Stimulated activated effector memory CD8-positive, alpha-beta T cell treated with anti-CD3 and anti-CD28 coated beads, Interleukin-12 subunit alpha, Interleukin-12 subunit beta, amount 100 ng/mL, for 72 hours (primary cell): Measurements from ENCODE around the gene ZNF695.
"Not testable (repeated sequence)": the region's sequence is repeated elsewhere in the genome, so short reads cannot be mapped to it uniquely, and the experiment has no call there.

Experiments used
- ATAC-seq: fragments of 150-1000 bp; cut with Tn5 transposase; 2 replicates; pipeline ENCODE4 v1.10.0; 2021
- DNase-seq, 2 donors: peaks; one replicate each; pipeline ENCODE4 v3.0.0; 2021 to 2022; ENCODE audit warnings: low spot score in 2 of 2
- H3K27ac Mint-ChIP-seq: one replicate; pipeline ENCODE4 v1.8.0; 2022; ENCODE audit warnings: mild to moderate bottlenecking, mixed read lengths
- H3K36me3 Mint-ChIP-seq: one replicate; pipeline ENCODE4 v1.8.0; 2022; ENCODE audit warnings: mild to moderate bottlenecking, mixed read lengths
- H3K4me1 Mint-ChIP-seq: one replicate; pipeline ENCODE4 v1.8.0; 2022; ENCODE audit warnings: mixed read lengths
- H3K4me3 Mint-ChIP-seq: one replicate; pipeline ENCODE4 v1.8.0; 2022; ENCODE audit warnings: mild to moderate bottlenecking, mixed read lengths
- H3K9me3 Mint-ChIP-seq: one replicate; pipeline ENCODE4 v1.8.0; 2022; ENCODE audit warnings: mixed read lengths

Gene ZNF695

GRCh38 chr1:247007511-247008405 lies at the start of gene ZNF695:
Gene ZNF695 (minus strand): TSS chr1:247008057. CDS start chr1:247007908, 149 bp downstream.
- ATAC-seq, result peak; percentile 88
- peak within 1 kb of the TSS; percentile 76 for H3K4me3 Mint-ChIP-seq

DNA sequence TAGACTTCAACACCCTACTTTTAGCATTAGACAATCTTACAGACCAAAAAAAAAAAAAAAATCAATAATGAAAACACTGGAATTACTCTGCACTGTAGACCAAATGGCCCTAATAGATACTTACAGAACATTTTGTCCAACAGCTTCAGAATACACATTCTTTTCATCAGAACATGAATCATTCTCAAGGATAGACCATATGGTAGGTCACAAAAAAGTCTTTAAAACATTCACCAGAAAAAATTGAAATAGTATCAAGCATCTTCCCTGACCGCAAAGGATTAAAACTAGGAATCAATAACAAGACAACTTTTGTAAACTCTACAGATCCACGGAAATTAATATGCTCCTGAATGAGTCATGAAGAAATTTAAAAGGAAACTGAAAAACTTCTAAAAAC lies 48.2 kb upstream of the ZNF695 start:
- ATAC-seq, result no peak
- Mint-ChIP-seq H3K27ac (no peak overlapping the region), H3K36me3 (no peaks in the 10 kb centered on the region), H3K4me3 (no peak overlapping the region), H3K9me3 (peaks cover 38% of the 10 kb centered on the region), H3K4me1 (peaks cover 8% of the 10 kb centered on the region)
- no peak for DNase-seq

More at GRCh38 chr1:247007511-247008405, at the start of gene ZNF695:
- Mint-ChIP-seq H3K4me1 (peaks cover 6% of the 10 kb centered on the region), H3K36me3 (peaks cover 5% of the 10 kb centered on the region), H3K27ac (peak within 1 kb of the TSS; percentile 26), H3K9me3 (peaks cover 10% of the 10 kb centered on the region)
- DNase-seq, result peak; percentile 6 to 52

- no peaks in the 10 kb centered on the region for H3K36me3 Mint-ChIP-seq
- no peak overlapping the region for H3K27ac Mint-ChIP-seq
- peaks cover 40% of the 10 kb centered on the region for H3K9me3 Mint-ChIP-seq
- peaks cover 8% of the 10 kb centered on the region for H3K4me1 Mint-ChIP-seq
- DNase-seq (no peak), ATAC-seq (no peak)
- H3K4me3 Mint-ChIP-seq, result no peak overlapping the region
Observed at GRCh38 chr1:247054992-247055415, 47.1 kb upstream of the ZNF695 start.

- no peak for ATAC-seq
- Mint-ChIP-seq H3K9me3 (peaks cover 32% of the 10 kb centered on the region), H3K36me3 (no peaks in the 10 kb centered on the region)
Observed at GRCh38 chr1:247047702-247048101, 39.8 kb upstream of the ZNF695 start.

DNA sequence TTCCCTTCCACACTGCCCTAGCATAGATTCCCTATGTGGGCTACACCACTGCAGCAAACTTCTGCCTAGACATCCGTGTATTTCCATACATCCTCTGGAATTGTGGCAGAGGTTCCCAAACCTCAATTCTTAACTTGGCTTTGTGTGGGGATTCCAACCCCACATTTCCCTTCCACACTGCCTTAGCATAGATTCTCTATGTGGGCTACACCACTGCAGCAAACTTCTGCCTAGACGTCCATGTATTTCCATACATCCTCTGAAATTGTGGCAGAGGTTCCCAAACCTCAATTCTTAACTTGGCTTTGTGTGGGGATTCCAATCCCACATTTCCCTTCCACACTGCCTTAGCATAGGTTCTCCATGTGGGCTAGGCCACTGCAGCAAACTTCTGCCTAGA lies 39.4 kb upstream of the ZNF695 start:
- Mint-ChIP-seq H3K36me3 (no peaks in the 10 kb centered on the region), H3K9me3 (peaks cover 33% of the 10 kb centered on the region), H3K4me3 (no peak overlapping the region), H3K4me1 (no peaks in the 10 kb centered on the region), H3K27ac (no peak overlapping the region)
- ATAC-seq (no peak), DNase-seq (no peak)

More at GRCh38 chr1:247047702-247048101, 39.8 kb upstream of the ZNF695 start:
- H3K4me1 Mint-ChIP-seq, result no peaks in the 10 kb centered on the region
- no peak overlapping the region for H3K27ac Mint-ChIP-seq
- no peak for DNase-seq
- H3K4me3 Mint-ChIP-seq, result no peak overlapping the region

GRCh38 chr1:247043406-247043805 lies 35.5 kb upstream of the ZNF695 start:
- H3K9me3 Mint-ChIP-seq, result peaks cover 24% of the 10 kb centered on the region
- no peak for ATAC-seq
- DNase-seq, result no peak
- peaks cover 11% of the 10 kb centered on the region for H3K36me3 Mint-ChIP-seq
- H3K4me3 Mint-ChIP-seq, result no peak overlapping the region
- no peak overlapping the region for H3K27ac Mint-ChIP-seq
- H3K4me1 Mint-ChIP-seq, result no peaks in the 10 kb centered on the region

DNA sequence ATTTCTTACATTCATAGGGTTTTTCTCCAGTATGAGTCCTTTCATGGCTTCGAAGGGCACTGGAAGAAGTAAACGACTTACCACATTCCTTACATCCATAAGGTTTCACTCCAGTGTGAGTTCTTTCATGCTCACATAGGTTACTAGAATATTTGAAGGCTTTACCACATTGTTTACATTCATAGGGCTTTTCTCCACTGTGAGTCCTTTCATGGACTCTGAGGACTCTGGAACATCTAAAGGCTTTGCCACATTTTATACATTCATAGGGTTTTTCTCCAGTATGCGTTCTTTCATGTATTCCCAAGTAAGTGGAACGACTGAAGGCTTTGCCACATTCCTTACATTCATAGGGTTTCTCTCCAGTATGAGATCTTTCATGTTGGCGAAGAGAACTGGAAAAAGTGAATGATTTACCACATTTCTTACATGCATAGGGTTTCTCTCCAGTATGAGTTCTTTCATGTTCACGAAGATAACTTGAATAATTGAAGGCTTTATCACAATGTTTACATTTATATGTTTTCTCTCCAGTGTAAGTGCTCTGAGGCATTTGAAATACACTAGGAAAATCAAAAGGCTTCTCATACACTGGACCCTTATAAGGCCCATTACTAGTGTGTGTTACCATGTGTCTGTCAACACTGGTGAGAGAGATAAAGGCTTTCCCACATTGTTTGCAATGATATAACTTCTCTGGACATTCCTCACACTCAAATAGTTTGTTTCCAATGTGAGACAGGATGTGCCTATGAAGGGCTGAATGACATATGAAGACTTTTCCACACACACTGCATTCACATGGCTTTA lies 29.9 kb upstream of the ZNF695 start:
- Mint-ChIP-seq H3K4me3 (no peak overlapping the region), H3K27ac (no peak overlapping the region), H3K4me1 (no peaks in the 10 kb centered on the region), H3K9me3 (peaks cover 24% of the 10 kb centered on the region), H3K36me3 (peaks cover 23% of the 10 kb centered on the region)
- DNase-seq, result no peak
- ATAC-seq, result no peak

DNA sequence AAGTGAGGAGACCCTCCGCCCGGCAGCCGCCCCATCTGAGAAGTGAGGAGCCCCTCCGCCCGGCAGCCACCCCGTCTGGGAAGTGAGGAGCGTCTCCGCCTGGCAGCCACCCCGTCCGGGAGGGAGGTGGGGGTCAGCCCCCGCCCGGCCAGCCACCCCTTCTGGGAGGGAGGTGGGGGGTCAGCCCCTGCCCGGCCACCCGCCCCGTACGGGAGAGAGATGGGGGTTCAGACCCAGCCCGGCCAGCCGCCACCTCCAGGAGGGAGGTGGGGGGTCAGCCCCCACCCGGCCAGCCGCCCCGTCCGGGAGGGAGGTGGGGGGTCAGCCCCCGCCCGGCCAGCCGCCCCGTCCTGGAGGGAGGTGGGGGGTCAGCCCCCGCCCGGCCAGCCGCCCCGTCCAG lies 24.4 kb upstream of the ZNF695 start:
- H3K4me3 Mint-ChIP-seq, H3K4me1 Mint-ChIP-seq, DNase-seq, H3K36me3 Mint-ChIP-seq, H3K27ac Mint-ChIP-seq, ATAC-seq: not testable (repeated sequence)
- H3K9me3 Mint-ChIP-seq, result peaks cover 23% of the 10 kb centered on the region

- not testable (repeated sequence) for H3K4me3 Mint-ChIP-seq, ATAC-seq, H3K4me1 Mint-ChIP-seq, H3K36me3 Mint-ChIP-seq, H3K27ac Mint-ChIP-seq, DNase-seq
- peaks cover 31% of the 10 kb centered on the region for H3K9me3 Mint-ChIP-seq
Observed at GRCh38 chr1:247024658-247025057, 16.8 kb upstream of the ZNF695 start.

GRCh38 chr1:247013391-247013790 lies 5.5 kb upstream of the ZNF695 start:
- DNase-seq, result no peak
- no peak for ATAC-seq

GRCh38 chr1:247008406-247008799 lies 546 bp upstream of the ZNF695 start:
- Mint-ChIP-seq H3K4me1 (peaks cover 6% of the 10 kb centered on the region), H3K4me3 (peak overlapping the region; percentile 76), H3K9me3 (peaks cover 10% of the 10 kb centered on the region), H3K27ac (peak overlapping the region; percentile 26), H3K36me3 (peaks cover 5% of the 10 kb centered on the region)
- DNase-seq (no peak), ATAC-seq (no peak)

More at GRCh38 chr1:247013391-247013790, 5.5 kb upstream of the ZNF695 start:
- H3K4me3 Mint-ChIP-seq, result no peak overlapping the region
- no peak overlapping the region for H3K27ac Mint-ChIP-seq
- H3K4me1 Mint-ChIP-seq, result no peaks in the 10 kb centered on the region
- H3K36me3 Mint-ChIP-seq, result no peaks in the 10 kb centered on the region
- peaks cover 14% of the 10 kb centered on the region for H3K9me3 Mint-ChIP-seq

DNA sequence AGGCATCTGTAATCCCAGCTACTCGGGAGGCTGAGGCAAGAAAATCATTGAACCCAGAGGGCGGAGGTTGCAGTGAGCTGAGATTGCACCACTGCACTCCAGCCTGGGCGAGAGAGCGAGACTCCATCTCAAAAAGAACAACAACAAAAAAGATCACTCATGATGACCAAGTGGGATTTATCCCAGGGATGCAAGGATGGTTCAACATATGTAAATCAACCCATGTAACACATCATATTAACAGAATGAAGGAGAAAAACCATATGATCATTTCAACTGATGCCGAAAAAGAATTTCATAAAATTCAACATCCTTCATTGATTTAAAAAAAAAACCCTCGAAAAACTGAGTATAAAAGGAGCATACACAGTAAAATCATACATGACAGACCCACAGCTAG lies 3.8 kb downstream of the ZNF695 start:
- H3K9me3 Mint-ChIP-seq, H3K36me3 Mint-ChIP-seq, H3K4me3 Mint-ChIP-seq, DNase-seq, ATAC-seq, H3K27ac Mint-ChIP-seq, H3K4me1 Mint-ChIP-seq: not testable (repeated sequence)

- ATAC-seq, result no peak
- Mint-ChIP-seq H3K36me3 (no peaks in the 10 kb centered on the region), H3K4me3 (no peak overlapping the region), H3K27ac (no peak overlapping the region), H3K4me1 (no peaks in the 10 kb centered on the region), H3K9me3 (peaks cover 33% of the 10 kb centered on the region)
- no peak for DNase-seq
Observed at GRCh38 chr1:246989901-246990300, 18.0 kb downstream of the ZNF695 start.

DNA sequence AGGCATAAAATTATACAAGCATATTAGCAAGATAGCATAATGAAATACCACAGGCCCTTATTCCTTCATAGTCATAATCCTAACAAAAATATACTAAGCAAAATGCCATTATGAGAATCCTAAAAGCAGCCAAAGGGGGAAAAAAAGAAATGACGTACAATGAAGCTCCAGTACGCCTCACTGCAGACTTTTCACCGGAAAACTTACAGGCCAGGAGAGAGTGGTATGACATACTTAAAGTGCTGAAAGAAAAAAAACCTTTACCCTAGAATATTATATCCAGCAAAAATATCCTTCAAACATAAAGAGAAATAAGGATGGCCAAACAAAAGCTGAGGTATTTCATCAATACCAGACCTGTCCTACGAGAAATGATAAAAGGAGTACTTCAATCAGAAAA lies 19.5 kb downstream of the ZNF695 start:
- Mint-ChIP-seq H3K36me3 (no peaks in the 10 kb centered on the region), H3K4me3 (no peak overlapping the region), H3K4me1 (no peaks in the 10 kb centered on the region), H3K27ac (no peak overlapping the region), H3K9me3 (peaks cover 38% of the 10 kb centered on the region)
- ATAC-seq (no peak), DNase-seq (no peak)

DNA sequence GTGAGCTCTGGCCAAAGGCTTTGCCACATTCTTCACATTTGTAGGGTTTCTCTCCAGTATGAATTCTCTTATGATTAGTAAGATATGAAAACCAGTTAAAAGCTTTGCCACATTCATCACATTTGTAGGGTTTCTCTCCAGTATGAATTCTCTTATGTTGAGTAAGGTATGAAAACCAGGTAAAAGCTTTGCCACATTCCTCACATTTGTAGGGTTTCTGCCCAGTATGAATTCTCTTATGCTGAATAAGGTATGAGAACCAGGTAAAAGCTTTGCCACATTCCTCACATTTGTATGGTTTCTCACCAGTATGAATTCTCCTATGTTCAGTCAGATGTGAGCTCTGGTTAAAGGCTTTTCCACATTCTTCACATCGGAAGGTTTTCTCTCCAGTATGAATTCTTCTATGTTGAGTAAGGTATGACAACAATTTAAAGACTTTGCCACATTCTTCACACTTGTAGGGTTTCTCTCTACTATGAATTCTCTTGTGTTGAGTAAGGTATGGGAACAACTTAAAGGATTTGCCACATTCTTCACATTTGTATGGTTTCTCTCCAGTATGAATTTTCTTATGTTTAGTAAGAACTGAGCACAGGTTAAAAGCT lies 20.7 kb downstream of the ZNF695 start:
- no peak for ATAC-seq
- Mint-ChIP-seq H3K4me1 (no peaks in the 10 kb centered on the region), H3K9me3 (peaks cover 38% of the 10 kb centered on the region), H3K27ac (no peak overlapping the region), H3K36me3 (no peaks in the 10 kb centered on the region), H3K4me3 (no peak overlapping the region)
- no peak for DNase-seq
